Effector memory CD4-positive, alpha-beta T cell (primary cell): Measurements from ENCODE around the gene SLIRP.
"Not testable (repeated sequence)": the region's sequence is repeated elsewhere in the genome, so short reads cannot be mapped to it uniquely, and the experiment has no call there.

ENCODE experiments used
- DNase-seq, 3 donors: peaks; one replicate each; pipeline ENCODE4 v3.0.0-alpha.2; 2020
- H3K27ac ChIP-seq: 2 replicates; pipeline ENCODE4 v1.7.0; 2013; ENCODE audit warnings: mild to moderate bottlenecking, low read length, moderate library complexity; ENCODE audit not compliant: insufficient read depth, poor library complexity, severe bottlenecking
- H3K27me3 ChIP-seq: replicated peaks from 2 replicates; pipeline ENCODE4 v1.7.0; 2013; ENCODE audit warnings: mild to moderate bottlenecking, low read length; ENCODE audit not compliant: insufficient read depth, control insufficient read depth, poor library complexity, severe bottlenecking
- H3K36me3 ChIP-seq: 2 replicates; pipeline ENCODE4 v1.7.0; 2013; ENCODE audit warnings: mild to moderate bottlenecking, low read length, moderate library complexity; ENCODE audit not compliant: control insufficient read depth, insufficient read depth
- H3K4me1 ChIP-seq: 2 replicates; pipeline ENCODE4 v1.7.0; 2013; ENCODE audit warnings: low read length, mild to moderate bottlenecking; ENCODE audit not compliant: control insufficient read depth, insufficient read depth, poor library complexity, severe bottlenecking
- H3K4me3 ChIP-seq: 2 replicates; pipeline ENCODE4 v1.7.0; 2013; ENCODE audit warnings: low read length, low read depth, mild to moderate bottlenecking; ENCODE audit not compliant: insufficient read depth, poor library complexity, severe bottlenecking
- H3K9me3 ChIP-seq: 2 replicates; pipeline ENCODE4 v1.7.0; 2013; ENCODE audit warnings: mild to moderate bottlenecking, low read length, moderate library complexity; ENCODE audit not compliant: control insufficient read depth
- total RNA-seq, 3 donors: gene quantifications; one replicate each; lab custom pipeline; 2026; lab: John Stamatoyannopoulos, UW

Gene SLIRP
- total RNA-seq, result 10.8 to 15.0 (median 13.4) reads per million in 3 donors

GRCh38 chr14:77707724-77708408, at the start of gene SLIRP, which contains the start of gene ALKBH1:
SLIRP (plus strand) TSS chr14:77708103; CDS start chr14:77708112, 9 bp downstream.
ALKBH1 (minus strand) TSS chr14:77708023; CDS start chr14:77708004, 19 bp downstream.
- peak within 1 kb of the TSS; percentile 76 for H3K27ac ChIP-seq
- H3K4me3 ChIP-seq, result peak within 1 kb of the TSS; percentile 96
- peak; percentile 70 to 82 (median 80) for DNase-seq
- H3K27me3 ChIP-seq, result no peaks in the 10 kb centered on the region
- H3K36me3 ChIP-seq, result peaks cover 43% of the 10 kb centered on the region
- peaks cover 20% of the 10 kb centered on the region for H3K4me1 ChIP-seq
- H3K9me3 ChIP-seq, result no peaks in the 10 kb centered on the region

- H3K27ac ChIP-seq, result no peak overlapping the region
- no peak overlapping the region for H3K4me3 ChIP-seq
- no peak for DNase-seq
- H3K36me3 ChIP-seq, result no peaks in the 10 kb centered on the region
- H3K27me3 ChIP-seq, result no peaks in the 10 kb centered on the region
- H3K4me1 ChIP-seq, result no peaks in the 10 kb centered on the region
- H3K9me3 ChIP-seq, result no peaks in the 10 kb centered on the region
These were observed 48.1 kb upstream of the SLIRP start for GRCh38 chr14:77659831-77660230.

GRCh38 chr14:77660754-77661153, 47.1 kb upstream of the SLIRP start:
- H3K4me1 ChIP-seq, result no peaks in the 10 kb centered on the region
- no peaks in the 10 kb centered on the region for H3K36me3 ChIP-seq
- no peak overlapping the region for H3K27ac ChIP-seq
- H3K27me3 ChIP-seq, result no peaks in the 10 kb centered on the region
- no peak for DNase-seq
- no peak overlapping the region for H3K4me3 ChIP-seq
- no peaks in the 10 kb centered on the region for H3K9me3 ChIP-seq

GRCh38 chr14:77661562-77661961, 46.3 kb upstream of the SLIRP start:
- H3K36me3 ChIP-seq, H3K27me3 ChIP-seq, H3K4me1 ChIP-seq, H3K4me3 ChIP-seq, H3K9me3 ChIP-seq, H3K27ac ChIP-seq, DNase-seq: not testable (repeated sequence)

- no peaks in the 10 kb centered on the region for H3K36me3 ChIP-seq
- H3K27ac ChIP-seq, result no peak overlapping the region
- H3K27me3 ChIP-seq, result no peaks in the 10 kb centered on the region
- DNase-seq, result no peak
- no peaks in the 10 kb centered on the region for H3K9me3 ChIP-seq
- no peak overlapping the region for H3K4me3 ChIP-seq
- no peaks in the 10 kb centered on the region for H3K4me1 ChIP-seq
These were observed 44.6 kb upstream of the SLIRP start for GRCh38 chr14:77663293-77663692.

- Histone ChIP-seq H3K27me3 (no peaks in the 10 kb centered on the region), H3K27ac (no peak overlapping the region), H3K4me3 (no peak overlapping the region), H3K36me3 (no peaks in the 10 kb centered on the region), H3K4me1 (no peaks in the 10 kb centered on the region), H3K9me3 (no peaks in the 10 kb centered on the region)
- DNase-seq, result no peak
These were observed 40.6 kb upstream of the SLIRP start for GRCh38 chr14:77667331-77667730.

GRCh38 chr14:77673193-77673592, 34.7 kb upstream of the SLIRP start:
- H3K9me3 ChIP-seq, result no peaks in the 10 kb centered on the region
- no peak for DNase-seq
- H3K27ac ChIP-seq, result no peak overlapping the region
- H3K27me3 ChIP-seq, result no peaks in the 10 kb centered on the region
- peaks cover 34% of the 10 kb centered on the region for H3K36me3 ChIP-seq
- no peaks in the 10 kb centered on the region for H3K4me1 ChIP-seq
- H3K4me3 ChIP-seq, result no peak overlapping the region

GRCh38 chr14:77674931-77675330, 33.0 kb upstream of the SLIRP start:
- H3K27me3 ChIP-seq, result no peaks in the 10 kb centered on the region
- no peaks in the 10 kb centered on the region for H3K9me3 ChIP-seq
- H3K4me3 ChIP-seq, result no peak overlapping the region
- DNase-seq, result no peak
- H3K4me1 ChIP-seq, result no peaks in the 10 kb centered on the region
- H3K27ac ChIP-seq, result no peak overlapping the region
- peaks cover 40% of the 10 kb centered on the region for H3K36me3 ChIP-seq

- no peaks in the 10 kb centered on the region for H3K4me1 ChIP-seq
- H3K27me3 ChIP-seq, result no peaks in the 10 kb centered on the region
- DNase-seq, result no peak
- H3K36me3 ChIP-seq, result peaks cover 21% of the 10 kb centered on the region
- H3K27ac ChIP-seq, result no peak overlapping the region
- H3K4me3 ChIP-seq, result no peak overlapping the region
- H3K9me3 ChIP-seq, result no peaks in the 10 kb centered on the region
These were observed 26.4 kb upstream of the SLIRP start for GRCh38 chr14:77681196-77682157.

- Histone ChIP-seq H3K27me3 (no peaks in the 10 kb centered on the region), H3K4me3 (no peak overlapping the region), H3K27ac (no peak overlapping the region), H3K36me3 (peaks cover 21% of the 10 kb centered on the region), H3K9me3 (no peaks in the 10 kb centered on the region), H3K4me1 (no peaks in the 10 kb centered on the region)
- DNase-seq, result no peak
These were observed 25.7 kb upstream of the SLIRP start for GRCh38 chr14:77682158-77682553.
